DND-41 (cell line): ENCODE data around the gene APBB2.

Experiments
- CTCF ChIP-seq: IDR thresholded peaks from 2 replicates; pipeline ENCODE4 v1.5.1; 2012; ENCODE audit warnings: borderline replicate concordance, low read length, moderate library complexity, mild to moderate bottlenecking; ENCODE audit not compliant: poor library complexity, severe bottlenecking; ENCODE audit errors: extremely low read depth
- EZH2 ChIP-seq: IDR thresholded peaks from 3 replicates; pipeline ENCODE4 v1.6.1; 2012; ENCODE audit warnings: borderline replicate concordance, low read depth, mild to moderate bottlenecking, moderate library complexity, low read length, inconsistent platforms; ENCODE audit not compliant: severe bottlenecking

- TF ChIP-seq CTCF (no peak), EZH2 (no peak)
Observed at GRCh38 chr4:41079881-41080560, 134.3 kb downstream of the APBB2 start.
